LNCAP (cell line): Measurements from ENCODE around the gene F8.

ENCODE experiments used
- CTCF ChIP-seq: fragments of 450-650 bp; IDR thresholded peaks from 2 replicates; pipeline ENCODE4 v1.5.1; 2017; ENCODE audit warnings: mild to moderate bottlenecking

F8 gene

GRCh38 chrX:154821523-154821922 is 201.0 kb downstream of the F8 start:
- TF ChIP-seq CTCF, result no peak

- no peak for TF ChIP-seq CTCF
Measured at GRCh38 chrX:154819771-154820341, 202.7 kb downstream of the F8 start.

- TF ChIP-seq CTCF, result no peak
Measured at GRCh38 chrX:154818916-154819770, 203.4 kb downstream of the F8 start.

- no peak for TF ChIP-seq CTCF
Measured at GRCh38 chrX:154815274-154815818, 207.2 kb downstream of the F8 start.

- TF ChIP-seq CTCF, result no peak
Measured at GRCh38 chrX:154813801-154814200, 208.7 kb downstream of the F8 start.

- no peak for TF ChIP-seq CTCF
Measured at GRCh38 chrX:154812341-154813101, 210.0 kb downstream of the F8 start.

GRCh38 chrX:154809939-154810665 is 212.4 kb downstream of the F8 start:
- no peak for TF ChIP-seq CTCF
